ENCODE measurements around the gene LPXN.

DNA sequence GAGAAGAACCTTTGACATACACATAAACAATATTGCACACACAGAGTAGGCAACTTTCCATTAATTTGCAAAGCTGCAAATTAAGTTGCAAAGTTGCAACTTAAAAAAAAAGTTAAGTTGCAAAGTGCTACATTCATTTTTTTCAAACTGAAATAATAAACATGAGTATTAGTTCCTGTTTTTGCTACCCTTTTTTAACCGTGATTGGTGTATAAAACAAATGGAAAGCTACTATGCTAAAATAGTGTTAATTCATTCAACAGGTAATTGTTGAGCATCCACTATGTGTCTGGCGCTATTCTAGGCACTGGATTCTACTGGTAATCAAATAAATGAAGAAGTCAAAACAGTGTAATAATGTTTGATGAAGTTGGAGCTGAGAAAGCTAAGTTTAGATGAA lies 11.3 kb upstream of the LPXN start:
- TF ChIP-seq, protein P1, sequence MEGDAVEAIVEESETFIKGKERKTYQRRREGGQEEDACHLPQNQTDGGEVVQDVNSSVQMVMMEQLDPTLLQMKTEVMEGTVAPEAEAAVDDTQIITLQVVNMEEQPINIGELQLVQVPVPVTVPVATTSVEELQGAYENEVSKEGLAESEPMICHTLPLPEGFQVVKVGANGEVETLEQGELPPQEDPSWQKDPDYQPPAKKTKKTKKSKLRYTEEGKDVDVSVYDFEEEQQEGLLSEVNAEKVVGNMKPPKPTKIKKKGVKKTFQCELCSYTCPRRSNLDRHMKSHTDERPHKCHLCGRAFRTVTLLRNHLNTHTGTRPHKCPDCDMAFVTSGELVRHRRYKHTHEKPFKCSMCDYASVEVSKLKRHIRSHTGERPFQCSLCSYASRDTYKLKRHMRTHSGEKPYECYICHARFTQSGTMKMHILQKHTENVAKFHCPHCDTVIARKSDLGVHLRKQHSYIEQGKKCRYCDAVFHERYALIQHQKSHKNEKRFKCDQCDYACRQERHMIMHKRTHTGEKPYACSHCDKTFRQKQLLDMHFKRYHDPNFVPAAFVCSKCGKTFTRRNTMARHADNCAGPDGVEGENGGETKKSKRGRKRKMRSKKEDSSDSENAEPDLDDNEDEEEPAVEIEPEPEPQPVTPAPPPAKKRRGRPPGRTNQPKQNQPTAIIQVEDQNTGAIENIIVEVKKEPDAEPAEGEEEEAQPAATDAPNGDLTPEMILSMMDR (IDR thresholded peaks at IDR 0.05 in 8 of 11, conservative IDR thresholded peaks at IDR 0.05 in 3 of 11): no peak
- TF ChIP-seq POLR2AphosphoS5 (IDR thresholded peaks at IDR 0.05) (no peak), POLR2A (IDR thresholded peaks at IDR 0.05) (no peak)

Data from spleen (tissue), 7 donors.